Stimulated activated CD8-positive, alpha-beta memory T cell treated with anti-CD3 and anti-CD28 coated beads, Interleukin-7, amount 100 ng/mL, for 24 hours (primary cell): ENCODE data around the gene BRIP1.

Source experiments
- DNase-seq: peaks from one replicate; pipeline ENCODE4 v3.0.0-alpha.2; 2020; ENCODE audit warnings: low read depth

The BRIP1 gene

GRCh38 chr17:61631800-61632199, 231.5 kb downstream of the BRIP1 start:
- no peak for DNase-seq
